Activated CD4-positive, alpha-beta T cell treated with anti-CD3 and anti-CD28 coated beads for 48 hours (primary cell): Measurements from ENCODE around the gene SSR2.
"Not testable (repeated sequence)": the region's sequence is repeated elsewhere in the genome, so short reads cannot be mapped to it uniquely, and the experiment has no call there.

Source experiments
- DNase-seq: peaks from one replicate; pipeline ENCODE4 v3.0.0-alpha.2; 2020

The SSR2 gene

DNA sequence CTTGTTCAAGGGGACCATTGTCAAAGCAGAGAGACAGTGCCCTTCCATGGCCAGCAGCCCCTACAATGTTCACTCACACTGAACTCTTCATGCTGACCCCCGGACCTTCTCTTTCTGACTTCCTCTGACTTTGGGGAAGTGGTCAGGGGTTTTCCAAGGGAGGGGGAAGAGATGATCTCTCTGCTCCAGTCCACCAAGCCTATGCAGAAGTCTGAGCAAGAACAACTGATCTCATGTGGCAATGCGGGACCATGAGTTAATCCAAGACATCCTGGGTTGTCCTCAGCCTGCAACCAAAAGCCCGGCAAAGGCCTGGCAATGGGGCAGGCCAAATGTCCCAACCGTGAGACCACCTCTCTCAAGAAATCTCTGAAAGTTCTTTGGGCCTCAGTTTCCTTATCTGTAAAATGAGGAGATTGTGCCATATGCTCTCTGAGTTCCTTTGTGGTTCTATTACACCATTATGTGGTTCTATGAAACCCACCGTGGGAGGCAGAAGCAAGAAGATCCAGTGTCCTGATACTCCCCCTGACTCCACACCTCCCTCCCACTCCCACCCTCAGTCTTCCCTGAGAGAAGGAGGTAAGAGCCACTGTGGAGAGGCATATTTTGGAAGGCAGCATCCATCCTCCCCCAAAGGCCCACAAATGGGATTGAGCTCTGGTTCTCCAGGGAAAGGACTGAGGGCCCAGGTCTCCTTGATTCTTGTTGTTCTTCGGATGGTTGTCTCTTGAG, 30.6 kb downstream of the SSR2 start:
- DNase-seq: no peak

DNA sequence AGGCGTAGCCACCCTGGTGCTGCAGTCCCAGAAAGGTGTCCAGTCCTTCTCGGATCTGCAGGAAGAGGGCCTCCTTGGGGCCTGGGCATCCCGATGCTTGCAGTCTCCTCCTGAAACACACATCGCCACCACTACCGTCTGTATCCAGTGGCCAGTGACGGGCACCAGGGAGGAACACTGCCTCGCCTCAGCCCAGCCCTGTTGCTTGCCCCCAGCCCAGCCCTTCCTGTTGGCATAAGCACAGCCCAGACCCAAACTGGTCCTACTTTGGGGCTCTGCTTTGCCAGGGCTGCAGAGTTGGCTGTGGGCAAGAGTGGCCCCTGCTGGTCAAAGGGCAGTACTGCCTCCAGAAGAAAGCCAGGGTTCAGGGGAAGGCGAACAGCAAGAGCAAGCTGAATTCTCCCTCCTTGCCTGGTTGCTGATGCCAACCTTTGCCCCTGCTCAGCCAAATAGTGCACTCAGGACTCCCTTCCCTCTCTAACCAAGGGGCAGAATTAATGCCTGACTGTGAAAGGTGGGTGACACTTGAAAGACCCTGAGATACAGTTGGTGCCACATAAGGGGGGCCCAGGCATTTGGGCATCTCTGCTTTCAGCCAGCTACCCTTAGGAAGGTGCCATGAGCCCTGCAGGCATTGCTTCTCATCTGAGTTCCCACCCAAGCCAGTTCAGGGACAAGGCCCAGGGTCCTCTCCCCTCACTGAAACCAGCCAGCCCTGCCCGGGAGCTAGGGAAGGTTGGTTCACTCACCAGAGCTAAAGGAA, 31.3 kb downstream of the SSR2 start:
- DNase-seq: peak; percentile 84

DNA sequence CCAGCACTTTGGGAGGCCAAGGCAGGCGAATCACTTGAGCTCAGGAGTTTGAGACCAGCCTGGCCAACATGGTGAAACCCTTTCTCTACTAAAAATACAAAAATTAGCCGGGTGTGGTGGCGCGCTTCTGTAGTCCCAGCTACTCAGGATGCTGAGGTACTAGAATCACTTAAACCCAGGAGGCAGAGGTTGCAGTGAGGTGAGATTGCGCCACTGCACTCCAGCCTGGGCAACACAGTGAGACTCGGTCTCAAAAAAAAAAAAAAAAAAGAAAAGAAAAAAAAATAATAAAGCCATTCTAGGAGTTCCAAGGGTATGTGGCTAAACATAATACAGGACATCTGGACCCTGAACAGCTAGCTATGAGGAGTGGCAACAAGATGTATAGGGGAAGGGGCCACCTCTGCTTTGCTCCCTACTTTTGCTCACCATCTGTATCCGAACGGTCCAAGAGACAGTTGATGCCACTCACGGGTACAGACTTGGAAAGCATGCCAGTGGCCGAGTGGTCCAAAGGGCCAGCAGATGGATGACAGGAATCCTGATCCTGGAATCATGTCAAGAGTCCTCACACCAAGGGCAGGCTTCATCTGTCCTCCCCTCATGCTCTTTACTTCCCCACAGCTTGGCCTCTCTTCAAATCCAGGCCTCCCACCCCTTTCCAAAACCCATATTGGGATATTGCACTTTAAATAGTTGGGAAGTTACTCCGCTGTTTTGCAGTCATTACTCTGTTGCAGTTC, 35.7 kb downstream of the SSR2 start:
- DNase-seq: not testable (repeated sequence)

DNA sequence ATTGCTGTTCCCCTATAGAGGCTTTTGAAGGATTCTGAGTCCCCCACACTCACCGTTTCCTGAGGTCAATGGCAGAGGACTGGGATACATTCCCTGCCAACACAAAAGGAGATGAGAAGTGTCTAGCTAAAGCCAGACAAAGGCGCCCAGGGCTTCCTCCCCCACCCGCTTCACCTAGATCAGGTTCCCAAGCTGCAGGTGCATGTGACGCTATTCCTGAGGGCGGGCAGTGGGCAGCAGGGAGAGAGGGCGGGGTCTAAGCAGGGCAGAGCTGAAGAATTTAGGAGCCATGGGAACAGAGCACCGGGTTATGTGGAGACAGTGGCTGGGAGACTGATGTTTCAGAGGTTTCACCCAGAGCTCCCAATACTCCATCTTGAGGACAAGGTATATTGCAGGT, 36.4 kb downstream of the SSR2 start:
- DNase-seq: no peak

DNA sequence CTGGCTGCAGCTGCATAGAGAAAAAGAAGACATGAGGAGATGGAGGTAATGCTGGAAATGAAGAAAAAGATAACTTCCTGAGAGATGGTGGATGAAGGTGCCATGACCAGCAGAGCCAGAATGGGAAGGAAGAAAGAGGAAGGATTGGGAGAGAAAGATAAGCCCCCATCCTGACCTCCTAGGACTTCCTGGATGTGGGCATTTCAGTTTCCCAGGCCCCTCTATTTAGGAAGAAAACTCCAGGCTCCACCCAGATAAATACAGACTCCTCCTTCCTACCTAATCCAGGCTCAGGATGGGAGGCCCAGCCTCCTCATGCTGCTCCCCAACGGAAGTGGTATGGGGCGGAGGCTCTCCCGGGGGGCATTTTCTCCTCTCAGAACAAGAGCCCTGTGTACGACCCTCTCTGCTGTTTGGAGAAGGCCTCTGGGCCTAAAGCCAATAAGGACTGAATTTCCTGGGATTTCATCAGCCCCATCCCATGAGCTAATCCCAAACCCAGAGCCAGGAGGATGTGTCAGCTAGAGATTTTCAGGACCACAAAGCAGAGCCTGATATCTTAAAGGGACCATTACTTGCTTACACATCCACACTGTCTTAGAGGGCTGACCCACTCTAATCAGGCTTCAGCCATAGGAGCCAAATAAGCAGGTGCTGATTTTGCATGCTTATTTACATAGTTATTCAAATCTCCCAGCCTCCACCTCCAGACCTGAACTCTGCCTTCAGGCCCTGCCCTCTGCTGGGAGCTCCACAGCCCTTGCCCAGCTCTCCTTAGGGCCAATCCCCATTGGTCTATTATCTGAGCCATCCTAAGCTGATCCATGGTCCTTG, 37.3 kb downstream of the SSR2 start:
- no peak for DNase-seq

DNA sequence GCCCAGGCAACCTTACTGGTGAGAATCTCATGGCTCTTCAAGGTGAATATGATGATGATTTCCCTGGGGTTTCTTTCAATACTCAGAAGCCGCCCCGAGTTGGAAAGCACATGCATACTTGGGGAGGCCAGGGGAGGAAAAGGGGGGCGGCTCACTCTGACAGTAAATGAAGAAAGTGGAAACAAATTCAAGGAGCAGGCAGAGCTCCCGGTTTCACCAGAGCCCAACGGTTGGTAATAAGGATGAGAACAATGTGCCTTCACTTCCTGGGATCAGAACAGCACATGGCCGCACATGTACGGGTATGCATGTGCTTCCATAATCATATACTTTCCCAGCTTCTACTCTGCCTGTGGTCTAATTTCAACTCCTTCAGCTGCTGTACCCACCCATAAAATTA, 38.6 kb downstream of the SSR2 start:
- DNase-seq: no peak

DNA sequence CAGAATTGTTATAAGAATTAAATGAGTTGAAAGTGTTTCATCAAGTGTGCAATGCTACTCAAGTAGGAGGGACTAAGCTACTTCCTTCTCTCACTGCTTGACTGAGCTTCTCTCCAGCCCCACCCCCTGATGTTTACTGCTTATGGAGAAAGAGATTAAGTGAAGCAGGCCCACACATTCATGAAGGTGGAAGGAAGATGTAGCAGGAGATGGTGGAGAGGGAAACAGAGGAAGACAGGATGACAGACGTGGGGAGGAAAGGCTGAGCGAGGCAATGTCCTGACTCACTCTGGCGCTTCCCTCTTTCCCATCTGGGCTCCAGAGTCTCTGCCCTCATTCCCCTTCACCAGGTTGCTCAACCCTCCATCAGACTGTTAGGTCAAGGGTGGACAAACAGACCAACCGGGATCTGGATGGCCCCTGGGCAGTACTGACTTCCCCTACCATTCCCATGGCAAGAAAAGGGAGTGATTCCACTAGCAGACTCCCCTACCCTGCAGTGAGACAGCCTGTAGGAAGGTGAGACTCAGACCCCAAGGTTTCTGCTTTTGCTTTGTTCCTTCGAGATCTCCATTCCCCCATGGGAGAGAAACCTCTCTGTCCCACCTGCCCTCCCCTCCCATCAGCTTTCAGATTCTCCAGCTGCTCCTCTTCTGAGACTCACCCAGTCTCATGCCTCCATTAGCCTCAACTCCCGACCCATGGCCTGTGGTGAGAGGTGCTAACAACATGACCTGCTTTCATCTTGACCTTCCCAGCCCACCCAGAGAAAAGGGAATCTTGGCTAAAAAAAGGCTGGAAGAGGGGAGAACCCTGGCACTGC, 39.3 kb downstream of the SSR2 start:
- peak; percentile 35 for DNase-seq

DNA sequence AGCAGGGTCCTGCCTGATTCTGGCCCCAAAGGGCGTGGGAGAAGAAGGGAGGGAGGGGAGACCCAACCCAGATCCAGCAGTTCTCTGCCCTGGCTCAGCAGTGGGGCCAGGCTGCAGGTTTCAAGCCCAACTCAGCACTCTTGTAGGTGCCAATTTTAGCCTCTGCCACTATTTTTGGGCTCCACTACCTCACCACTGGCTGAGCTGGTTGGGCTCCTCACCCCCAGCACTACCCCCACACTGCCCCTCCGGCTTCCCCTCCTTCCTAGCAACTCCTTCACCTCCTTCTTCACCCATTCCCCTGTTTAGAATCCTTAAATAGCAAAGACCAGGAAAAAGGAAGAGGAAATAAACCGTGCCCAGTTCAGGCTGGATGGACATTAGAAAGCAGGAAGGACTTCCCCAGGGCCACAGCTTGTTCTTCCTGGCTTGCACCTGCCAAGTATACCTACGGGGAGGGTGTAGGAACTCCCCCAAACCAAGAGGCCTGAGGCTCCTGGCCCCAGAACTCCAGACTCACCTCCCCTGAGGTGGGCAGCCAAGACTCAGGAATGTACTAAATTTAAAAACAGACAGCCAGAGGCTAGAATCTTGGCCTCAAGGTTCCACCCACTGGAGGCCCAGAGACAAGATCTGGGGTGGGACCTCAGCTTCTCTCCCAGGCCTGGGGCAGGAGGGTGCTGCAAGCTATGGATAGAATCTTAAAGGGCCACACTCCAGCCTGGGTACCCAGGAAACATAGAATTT, 41.0 kb downstream of the SSR2 start:
- no peak for DNase-seq

DNA sequence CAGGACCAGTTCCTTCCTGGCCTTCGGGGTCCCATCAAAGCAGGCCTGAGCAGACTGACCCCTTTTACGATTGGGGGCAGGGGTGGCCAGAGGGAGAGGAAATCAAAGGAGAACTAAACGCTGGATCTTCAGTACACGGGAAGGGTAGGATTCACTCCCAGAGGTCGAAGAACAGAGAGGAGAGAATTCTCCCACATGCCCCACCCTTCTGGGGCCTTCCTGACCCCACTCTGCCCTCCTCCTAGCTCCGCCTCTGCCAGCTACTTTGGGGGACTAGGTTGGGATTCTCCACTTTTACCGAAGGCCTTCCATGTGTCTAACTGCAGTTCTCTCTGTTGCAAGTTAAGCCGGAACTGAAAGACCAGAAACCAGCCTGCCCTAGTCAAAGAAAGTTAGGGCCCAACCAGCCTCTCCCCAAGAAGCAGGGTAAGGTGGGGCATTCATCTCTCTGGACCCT, 41.8 kb downstream of the SSR2 start:
- DNase-seq: no peak

DNA sequence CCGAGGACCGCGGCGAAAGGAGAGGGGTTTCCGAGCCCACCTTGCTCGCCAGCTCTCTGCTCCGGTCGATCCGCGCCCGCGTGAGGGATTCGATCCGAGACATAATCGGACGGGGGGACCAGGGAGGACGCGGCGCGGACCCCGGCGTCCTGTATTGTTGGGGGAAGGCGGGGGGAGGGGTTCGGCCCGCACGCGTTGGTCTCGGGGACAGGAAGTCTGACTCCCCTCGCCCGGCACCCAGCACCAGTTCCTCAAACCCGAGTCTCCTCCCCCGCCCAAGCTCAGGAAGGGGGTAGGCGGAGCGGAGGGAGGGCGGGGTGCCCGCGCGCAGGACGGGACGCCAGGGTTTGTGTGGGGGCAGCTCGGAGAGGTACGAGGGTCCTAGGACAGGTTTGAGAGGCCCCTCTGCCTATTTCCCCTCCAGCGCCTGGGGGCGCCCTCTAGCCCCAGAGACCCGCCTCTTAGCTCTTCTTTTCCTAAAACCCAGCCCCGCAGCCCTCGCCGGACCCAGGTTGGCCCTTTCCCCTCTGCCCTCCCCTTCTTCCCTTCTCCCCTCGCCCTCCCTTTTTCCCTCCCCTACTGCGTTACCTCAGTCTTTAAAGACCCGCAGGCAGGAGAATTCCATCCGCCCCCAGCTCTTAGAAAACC, 42.3 kb downstream of the SSR2 start, which contains the start of gene ARHGEF2:
ARHGEF2 (minus strand) TSS at position 223 of the 648 bp plus-strand sequence; CDS start at position 103, 120 bp downstream.
- DNase-seq: peak; percentile 88

DNA sequence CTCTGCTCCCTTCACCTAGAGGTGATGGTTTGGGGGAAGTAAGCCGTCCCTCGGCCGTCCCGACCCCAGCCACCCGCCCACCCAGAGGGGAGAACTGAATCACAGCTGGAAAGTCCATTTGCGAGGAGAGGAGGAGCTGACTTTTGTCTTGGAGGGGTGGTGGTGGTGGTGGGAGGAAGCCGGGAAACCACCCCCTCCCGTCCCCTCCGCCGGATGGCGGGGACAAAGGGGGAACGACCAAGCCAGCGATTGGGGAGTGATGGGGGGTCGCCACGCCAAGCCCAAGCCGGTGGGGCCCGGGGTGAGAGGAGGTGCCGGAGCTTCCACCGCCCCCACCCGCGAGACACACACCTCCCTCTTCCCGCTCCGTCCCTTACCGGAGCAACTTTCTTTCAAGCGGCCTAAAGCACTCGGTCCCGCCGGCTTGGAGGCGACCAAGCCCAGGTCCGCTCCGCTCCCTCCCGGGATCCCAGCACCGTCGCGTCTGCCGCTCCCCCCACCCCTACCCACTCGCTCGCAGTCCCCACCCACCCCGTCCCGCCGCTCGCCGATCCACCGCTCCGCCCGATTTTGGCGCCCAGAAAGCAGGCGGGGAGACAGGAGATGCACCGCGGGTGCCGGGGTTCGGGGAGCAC, 42.9 kb downstream of the SSR2 start:
- peak; percentile 77 for DNase-seq

DNA sequence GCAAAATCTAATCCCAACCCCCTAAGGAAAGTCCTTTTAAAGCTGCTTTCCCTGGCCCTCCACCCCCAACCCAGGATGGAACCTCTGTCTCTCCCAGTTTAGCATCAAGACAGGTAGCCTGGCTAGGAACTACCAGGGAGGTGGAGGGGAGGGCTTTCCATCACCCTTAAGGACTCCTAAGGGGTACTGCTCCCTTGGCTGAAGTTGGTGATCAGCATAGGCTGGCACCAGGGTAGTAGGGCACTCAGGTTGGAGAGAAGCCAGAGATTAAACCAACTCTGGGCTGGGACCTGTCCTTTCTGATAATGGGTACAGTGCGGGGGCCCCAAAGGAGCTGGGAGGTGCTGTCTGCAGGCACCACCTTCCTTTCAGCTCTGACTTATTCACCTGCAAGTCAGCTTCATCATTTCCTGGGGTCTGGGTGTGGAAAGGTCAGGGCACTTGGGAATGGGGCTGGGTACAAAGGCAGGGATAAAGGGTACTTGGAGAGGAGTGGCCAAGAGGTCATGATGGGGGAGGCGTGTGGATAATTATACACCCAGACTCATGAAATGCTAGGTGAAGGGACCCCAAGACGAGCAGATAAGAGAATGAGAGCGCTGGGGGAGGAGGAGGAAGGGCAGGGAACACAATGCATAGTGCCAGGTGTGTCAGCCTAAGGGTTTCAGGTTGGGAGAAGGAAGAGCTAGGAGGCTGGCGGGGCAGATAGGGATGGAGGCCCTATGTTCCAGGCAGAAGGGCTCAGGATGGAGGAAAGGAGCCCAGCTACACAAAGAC, 43.6 kb downstream of the SSR2 start:
- DNase-seq: peak; percentile 42

DNA sequence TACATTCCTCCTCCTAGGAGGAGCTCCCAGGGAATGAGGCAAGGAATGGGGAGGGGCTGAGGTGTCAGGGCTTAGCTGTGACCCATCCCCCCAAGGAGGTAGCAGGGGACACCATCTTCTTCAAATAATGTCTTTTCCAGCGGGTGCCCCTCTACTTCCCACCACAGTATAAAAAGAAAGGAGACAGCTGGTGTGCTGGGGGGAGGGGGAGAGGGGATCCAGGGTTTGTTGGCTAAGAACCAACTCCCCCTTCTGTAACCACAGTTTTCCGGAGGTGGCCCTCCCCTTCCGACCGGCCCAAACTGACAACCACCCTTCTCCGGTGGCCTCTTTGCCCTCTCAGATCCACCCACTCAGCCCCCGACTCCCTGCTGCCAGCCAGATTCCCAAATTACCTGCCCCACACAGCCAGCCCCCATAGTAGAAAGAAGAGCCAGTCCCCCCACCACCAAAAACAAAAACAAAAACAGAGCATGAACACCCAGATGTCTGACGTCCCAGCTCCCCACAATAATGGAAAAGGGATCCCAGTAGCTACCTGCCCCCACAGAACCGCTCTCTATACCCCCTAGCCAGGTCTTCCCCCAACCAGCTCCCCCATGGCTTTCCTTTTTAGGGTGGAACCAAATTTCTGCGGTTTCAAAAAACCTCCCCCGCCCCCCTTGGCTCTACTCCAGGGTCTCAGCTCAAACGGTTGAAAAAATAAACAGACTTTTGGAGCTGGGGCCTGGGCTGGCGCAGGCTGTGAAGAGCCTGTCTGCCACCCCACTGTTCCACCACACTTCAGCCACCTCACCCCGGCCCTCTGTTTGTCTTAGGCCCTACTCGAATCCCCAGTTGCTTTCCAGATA, 44.5 kb downstream of the SSR2 start:
- peak; percentile 54 for DNase-seq

DNA sequence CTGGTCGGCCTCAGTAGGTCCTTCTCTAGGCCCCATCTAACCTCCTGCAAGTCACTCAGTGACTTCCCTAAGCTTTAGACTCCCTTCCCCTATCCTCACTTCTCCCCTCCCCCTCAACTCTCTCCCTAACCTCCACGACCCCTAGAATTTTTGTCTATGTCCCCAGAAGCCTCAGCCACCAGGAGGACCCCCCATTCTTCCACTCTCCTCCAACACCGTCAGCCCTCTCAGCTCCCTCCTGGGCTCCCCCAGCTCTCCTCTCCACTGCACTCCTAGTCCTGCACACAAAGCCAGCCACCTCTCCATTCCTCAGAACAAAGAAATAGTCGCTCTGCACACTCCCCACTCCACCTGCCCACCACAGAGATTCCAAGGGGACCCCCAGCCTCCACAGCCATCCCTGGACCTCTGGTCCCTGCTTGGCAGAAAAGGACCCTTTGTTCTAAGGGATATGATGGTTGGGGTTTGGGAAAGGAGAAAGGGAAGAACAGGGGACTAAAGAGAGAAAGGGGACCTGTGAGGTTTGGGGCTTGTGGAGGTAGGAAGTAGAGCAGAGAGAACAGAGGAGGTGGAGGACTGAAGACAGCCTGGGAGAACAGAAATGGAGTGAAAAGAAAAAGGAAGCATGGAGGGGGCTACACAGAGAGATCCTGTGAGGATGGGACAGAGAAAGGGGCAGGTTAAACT, 45.2 kb downstream of the SSR2 start:
- no peak for DNase-seq

DNA sequence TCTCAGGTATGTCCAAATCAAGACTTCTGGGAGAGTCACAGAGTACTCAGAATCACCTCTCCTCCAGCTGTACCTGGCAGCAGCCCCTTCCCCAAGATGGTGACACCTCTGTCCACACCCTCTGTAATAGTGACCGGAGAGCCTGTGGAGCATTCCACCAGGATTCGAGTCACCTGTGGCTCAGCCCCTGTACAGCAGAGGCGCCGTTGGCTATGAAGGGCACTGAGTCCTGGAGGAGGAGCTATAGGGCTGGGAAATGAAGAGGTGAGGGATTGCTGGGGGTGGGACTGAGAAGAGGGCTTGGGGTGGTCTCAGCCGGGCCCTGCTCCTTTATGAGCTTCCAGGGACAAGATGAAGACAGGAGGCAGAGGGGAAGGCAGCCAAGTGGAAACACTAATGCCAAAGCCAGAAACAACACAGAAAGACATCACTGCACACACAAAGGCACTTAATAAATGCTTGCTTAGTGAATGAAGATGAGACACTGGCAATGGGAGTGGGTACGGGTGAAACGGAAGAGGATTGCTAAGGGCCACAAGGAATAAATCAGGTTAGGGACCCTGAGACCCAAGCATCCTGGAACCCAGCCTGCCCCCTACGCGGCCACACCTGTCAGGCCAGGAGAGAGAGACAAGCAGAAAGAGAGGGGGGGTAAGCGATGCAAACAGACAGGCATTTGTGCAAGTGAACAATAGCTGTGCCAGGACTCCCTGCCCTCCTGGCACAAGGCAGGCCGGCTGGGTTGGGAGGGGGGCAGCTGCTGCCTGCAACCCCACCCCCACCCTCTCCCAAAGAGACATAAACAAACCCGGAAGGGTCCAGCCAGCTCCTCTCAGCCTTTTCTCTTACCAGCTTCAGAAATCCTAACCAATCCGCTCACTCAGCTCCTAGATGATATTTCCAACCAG, 46.3 kb downstream of the SSR2 start:
- DNase-seq: no peak

DNA sequence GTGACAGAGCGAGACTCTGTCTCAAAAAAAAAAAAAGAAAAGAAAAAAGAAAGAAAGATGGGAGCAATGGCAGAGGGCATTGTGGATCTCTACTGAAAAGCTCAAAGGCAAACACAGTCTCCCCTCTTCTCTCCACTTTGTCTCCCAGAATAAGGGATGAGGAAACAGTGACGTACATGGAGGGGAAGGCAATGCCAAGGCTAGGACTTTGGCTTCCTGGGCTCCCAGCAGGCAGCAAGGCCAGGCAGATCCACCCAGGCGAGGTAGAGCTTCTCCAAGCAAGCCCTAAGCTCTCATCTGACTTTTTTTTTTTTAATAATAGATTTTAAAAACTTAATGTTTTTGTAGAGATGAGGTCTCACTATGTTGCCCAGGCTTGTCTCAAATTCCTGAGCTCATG, 47.0 kb downstream of the SSR2 start:
- no peak for DNase-seq
